GM15510 (cell line): ENCODE data around the gene DCC.

Source experiments
- POLR2A ChIP-seq: IDR thresholded peaks from 3 replicates; pipeline ENCODE4 v1.6.1; 2011; ENCODE audit warnings: borderline replicate concordance; ENCODE audit not compliant: insufficient read length; ENCODE audit errors: extremely low read depth

Gene DCC

GRCh38 chr18:53281406-53281805 is 941.4 kb downstream of the DCC start:
- TF ChIP-seq POLR2A, result no peak

- TF ChIP-seq POLR2A, result no peak
These were observed 943.7 kb downstream of the DCC start for GRCh38 chr18:53283708-53284107.

- no peak for TF ChIP-seq POLR2A
These were observed 965.5 kb downstream of the DCC start for GRCh38 chr18:53305461-53305860.

GRCh38 chr18:53319628-53320027 is 979.6 kb downstream of the DCC start:
- no peak for TF ChIP-seq POLR2A

- TF ChIP-seq POLR2A, result no peak
These were observed 982.2 kb downstream of the DCC start for GRCh38 chr18:53322163-53322562.

- TF ChIP-seq POLR2A, result no peak
These were observed 984.4 kb downstream of the DCC start for GRCh38 chr18:53324353-53324752.

GRCh38 chr18:53360501-53361443 is 1020.8 kb downstream of the DCC start:
- no peak for TF ChIP-seq POLR2A

- no peak for TF ChIP-seq POLR2A
These were observed 1035.6 kb downstream of the DCC start for GRCh38 chr18:53375621-53376020.

- TF ChIP-seq POLR2A, result no peak
These were observed 1040.2 kb downstream of the DCC start for GRCh38 chr18:53380063-53380639.

- no peak for TF ChIP-seq POLR2A
These were observed 1042.9 kb downstream of the DCC start for GRCh38 chr18:53382870-53383269.

- no peak for TF ChIP-seq POLR2A
These were observed 1045.9 kb downstream of the DCC start for GRCh38 chr18:53385889-53386288.

- TF ChIP-seq POLR2A, result no peak
These were observed 1047.6 kb downstream of the DCC start for GRCh38 chr18:53387581-53387980.

GRCh38 chr18:53402670-53403069 is 1062.7 kb downstream of the DCC start:
- no peak for TF ChIP-seq POLR2A

GRCh38 chr18:53408271-53408670 is 1068.3 kb downstream of the DCC start:
- no peak for TF ChIP-seq POLR2A

- no peak for TF ChIP-seq POLR2A
These were observed 1071.5 kb downstream of the DCC start for GRCh38 chr18:53411511-53411910.

GRCh38 chr18:53417003-53417402 is 1077.0 kb downstream of the DCC start:
- TF ChIP-seq POLR2A, result no peak
